ENCODE data around the gene EHD4.

Gene EHD4

GRCh38 chr15:41950127-41950483 is 22.3 kb downstream of the EHD4 start:
- no peak overlapping the region for H3K4me3 ChIP-seq (ENCODE audit: low read length)
- no peak overlapping the region for H3K4me2 ChIP-seq (ENCODE audit: low read length)
- peaks cover 18% of the 10 kb centered on the region for H3K36me3 ChIP-seq (replicated peaks; ENCODE audit: low read depth, low read length)
- no peaks in the 10 kb centered on the region for H3K27me3 ChIP-seq (ENCODE audit: low read depth, low read length)
- H3K4me1 ChIP-seq (ENCODE audit: low read length): no peaks in the 10 kb centered on the region
- H3K79me2 ChIP-seq (ENCODE audit: low read length): no peaks in the 10 kb centered on the region
- H3K9me3 ChIP-seq (ENCODE audit: insufficient read depth, low read length): no peaks in the 10 kb centered on the region
- H3K27ac ChIP-seq (ENCODE audit: low read length): no peak overlapping the region
- 0 out of 2 replicates have a peak, but pooled peaks cover 4% of the 10 kb centered on the region for H4K20me1 ChIP-seq (ENCODE audit: insufficient read depth, low read length)
- no peak overlapping the region for H2AFZ ChIP-seq (ENCODE audit: low read depth, low read length)
- TF ChIP-seq EZH2phosphoT487 (IDR thresholded peaks at IDR 0.05; ENCODE audit: low read depth) (no peak), CTCF (IDR thresholded peaks at IDR 0.05; ENCODE audit: low read depth, low read length) (no peak)
- H3K9ac ChIP-seq (ENCODE audit: low read length): no peak overlapping the region

- Histone ChIP-seq H3K79me2 (ENCODE audit: low read length) (no peaks in the 10 kb centered on the region), H3K4me1 (ENCODE audit: low read length) (no peaks in the 10 kb centered on the region), H3K36me3 (replicated peaks; ENCODE audit: low read depth, low read length) (peaks cover 18% of the 10 kb centered on the region), H3K4me3 (ENCODE audit: low read length) (no peak overlapping the region), H3K4me2 (ENCODE audit: low read length) (no peak overlapping the region), H2AFZ (ENCODE audit: low read depth, low read length) (no peak overlapping the region), H3K27me3 (ENCODE audit: low read depth, low read length) (no peaks in the 10 kb centered on the region), H4K20me1 (ENCODE audit: insufficient read depth, low read length) (0 out of 2 replicates have a peak, but pooled peaks cover 8% of the 10 kb centered on the region), H3K9ac (ENCODE audit: low read length) (no peak overlapping the region), H3K9me3 (ENCODE audit: insufficient read depth, low read length) (no peaks in the 10 kb centered on the region), H3K27ac (ENCODE audit: low read length) (no peak overlapping the region)
- TF ChIP-seq CTCF (IDR thresholded peaks at IDR 0.05; ENCODE audit: low read depth, low read length) (no peak), EZH2phosphoT487 (IDR thresholded peaks at IDR 0.05; ENCODE audit: low read depth) (no peak)
These were observed 22.8 kb downstream of the EHD4 start for GRCh38 chr15:41949401-41950126.

GRCh38 chr15:41948490-41948889 is 23.9 kb downstream of the EHD4 start:
- H3K79me2 ChIP-seq (ENCODE audit: low read length): no peaks in the 10 kb centered on the region
- H3K36me3 ChIP-seq (replicated peaks; ENCODE audit: low read depth, low read length): peaks cover 18% of the 10 kb centered on the region
- H3K27ac ChIP-seq (ENCODE audit: low read length): no peak overlapping the region
- TF ChIP-seq CTCF (IDR thresholded peaks at IDR 0.05; ENCODE audit: low read depth, low read length) (no peak), EZH2phosphoT487 (IDR thresholded peaks at IDR 0.05; ENCODE audit: low read depth) (no peak)
- no peak overlapping the region for H3K4me3 ChIP-seq (ENCODE audit: low read length)
- no peak overlapping the region for H3K4me2 ChIP-seq (ENCODE audit: low read length)
- H3K4me1 ChIP-seq (ENCODE audit: low read length): no peaks in the 10 kb centered on the region
- no peaks in the 10 kb centered on the region for H3K27me3 ChIP-seq (ENCODE audit: low read depth, low read length)
- H3K9me3 ChIP-seq (ENCODE audit: insufficient read depth, low read length): no peaks in the 10 kb centered on the region
- H2AFZ ChIP-seq (ENCODE audit: low read depth, low read length): no peak overlapping the region
- 0 out of 2 replicates have a peak, but pooled peaks cover 11% of the 10 kb centered on the region for H4K20me1 ChIP-seq (ENCODE audit: insufficient read depth, low read length)
- no peak overlapping the region for H3K9ac ChIP-seq (ENCODE audit: low read length)

- H3K79me2 ChIP-seq (ENCODE audit: low read length): no peaks in the 10 kb centered on the region
- H2AFZ ChIP-seq (ENCODE audit: low read depth, low read length): no peak overlapping the region
- TF ChIP-seq CTCF (IDR thresholded peaks at IDR 0.05; ENCODE audit: low read depth, low read length) (no peak), EZH2phosphoT487 (IDR thresholded peaks at IDR 0.05; ENCODE audit: low read depth) (no peak)
- H3K4me3 ChIP-seq (ENCODE audit: low read length): no peak overlapping the region
- no peak overlapping the region for H3K9ac ChIP-seq (ENCODE audit: low read length)
- no peaks in the 10 kb centered on the region for H3K9me3 ChIP-seq (ENCODE audit: insufficient read depth, low read length)
- H3K36me3 ChIP-seq (replicated peaks; ENCODE audit: low read depth, low read length): peaks cover 11% of the 10 kb centered on the region
- no peaks in the 10 kb centered on the region for H3K4me1 ChIP-seq (ENCODE audit: low read length)
- no peak overlapping the region for H3K27ac ChIP-seq (ENCODE audit: low read length)
- H4K20me1 ChIP-seq (ENCODE audit: insufficient read depth, low read length): 0 out of 2 replicates have a peak, but pooled peaks cover 14% of the 10 kb centered on the region
- H3K4me2 ChIP-seq (ENCODE audit: low read length): no peak overlapping the region
- H3K27me3 ChIP-seq (ENCODE audit: low read depth, low read length): no peaks in the 10 kb centered on the region
These were observed 25.4 kb downstream of the EHD4 start for GRCh38 chr15:41946970-41947369.
